Measurements from ENCODE around the gene RAB8A. TPM values are rescaled to one million over a fixed set of nuclear protein-coding genes. Genes with fewer than 3 reads are reported as not detected.

RAB8A gene
- total RNA-seq, 4 donors from 2014 or later = 31.3 to 59.7 (median 35.6) TPM

DNA sequence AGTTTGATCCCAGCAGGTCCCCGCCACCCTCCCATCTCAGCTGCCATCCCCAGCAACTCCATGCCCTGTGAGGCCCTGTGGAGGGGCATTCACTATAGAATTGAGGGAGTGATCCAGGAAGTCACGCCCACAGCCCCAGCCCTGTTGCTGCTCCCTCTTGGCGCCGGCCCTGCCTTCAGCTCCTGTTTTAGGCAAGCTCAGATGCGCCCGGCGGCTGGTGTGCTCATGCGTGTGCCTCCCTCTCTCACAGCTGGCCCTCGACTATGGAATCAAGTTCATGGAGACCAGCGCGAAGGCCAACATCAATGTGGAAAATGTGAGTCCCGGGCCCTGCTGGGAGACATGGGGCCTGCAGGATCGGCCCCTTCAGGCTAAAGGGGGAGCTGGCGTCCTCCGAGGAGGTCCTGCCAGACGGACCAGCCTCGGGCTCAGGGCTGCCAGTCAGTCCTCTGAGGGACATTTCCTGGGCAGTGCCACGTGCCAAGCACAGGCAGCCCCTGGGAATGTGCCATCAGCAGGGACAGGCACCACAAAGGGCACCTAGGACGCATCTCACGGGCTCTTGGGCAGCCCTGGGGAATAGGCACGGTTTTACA, 16.2 kb downstream of the RAB8A start:
- TF ChIP-seq, protein P1, sequence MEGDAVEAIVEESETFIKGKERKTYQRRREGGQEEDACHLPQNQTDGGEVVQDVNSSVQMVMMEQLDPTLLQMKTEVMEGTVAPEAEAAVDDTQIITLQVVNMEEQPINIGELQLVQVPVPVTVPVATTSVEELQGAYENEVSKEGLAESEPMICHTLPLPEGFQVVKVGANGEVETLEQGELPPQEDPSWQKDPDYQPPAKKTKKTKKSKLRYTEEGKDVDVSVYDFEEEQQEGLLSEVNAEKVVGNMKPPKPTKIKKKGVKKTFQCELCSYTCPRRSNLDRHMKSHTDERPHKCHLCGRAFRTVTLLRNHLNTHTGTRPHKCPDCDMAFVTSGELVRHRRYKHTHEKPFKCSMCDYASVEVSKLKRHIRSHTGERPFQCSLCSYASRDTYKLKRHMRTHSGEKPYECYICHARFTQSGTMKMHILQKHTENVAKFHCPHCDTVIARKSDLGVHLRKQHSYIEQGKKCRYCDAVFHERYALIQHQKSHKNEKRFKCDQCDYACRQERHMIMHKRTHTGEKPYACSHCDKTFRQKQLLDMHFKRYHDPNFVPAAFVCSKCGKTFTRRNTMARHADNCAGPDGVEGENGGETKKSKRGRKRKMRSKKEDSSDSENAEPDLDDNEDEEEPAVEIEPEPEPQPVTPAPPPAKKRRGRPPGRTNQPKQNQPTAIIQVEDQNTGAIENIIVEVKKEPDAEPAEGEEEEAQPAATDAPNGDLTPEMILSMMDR (IDR thresholded peaks at IDR 0.05; ENCODE audit: low read depth) = no peak

DNA sequence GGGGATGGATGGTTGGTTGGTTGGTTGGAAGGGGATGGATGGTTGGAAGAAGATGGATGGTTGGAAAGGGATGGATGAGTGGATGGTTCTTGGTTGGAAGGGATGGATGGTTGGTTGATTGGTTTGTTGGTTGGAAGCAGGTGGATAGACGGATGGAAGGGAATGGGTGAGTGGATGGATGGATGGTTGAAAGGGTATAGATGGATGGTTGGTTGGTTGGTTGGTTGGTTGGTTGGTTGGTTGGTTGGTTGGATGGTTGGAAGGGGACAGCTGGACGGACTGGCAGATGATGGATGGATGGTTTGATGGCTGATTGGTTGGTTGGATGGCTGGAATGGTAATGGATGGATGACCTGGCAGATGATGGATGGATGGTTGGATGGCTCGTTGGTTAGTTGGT, 20.0 kb downstream of the RAB8A start:
- TF ChIP-seq, protein P1 (IDR thresholded peaks at IDR 0.05; ENCODE audit: low read depth) = no peak

DNA sequence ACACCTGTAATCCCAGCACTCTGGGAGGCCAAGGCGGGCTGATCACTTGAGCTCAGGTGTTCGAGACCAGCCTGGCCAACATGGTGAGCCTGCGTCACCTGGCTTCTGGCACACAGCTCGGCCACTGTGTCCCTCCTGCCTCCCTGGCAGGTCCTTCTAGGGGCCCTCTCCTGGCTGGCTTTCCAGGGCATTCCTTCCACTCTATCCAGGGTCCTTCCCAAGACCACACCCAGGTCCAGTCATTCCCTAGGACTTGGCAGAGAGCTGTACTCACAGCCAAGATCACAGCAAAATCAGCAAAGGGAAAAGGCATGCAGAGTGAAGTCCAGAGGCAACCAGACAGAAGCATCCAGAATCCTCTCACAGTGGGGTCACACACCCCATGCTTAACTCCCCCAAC, 22.1 kb downstream of the RAB8A start:
- TF ChIP-seq, protein P1 (IDR thresholded peaks at IDR 0.05; ENCODE audit: low read depth) = no peak

DNA sequence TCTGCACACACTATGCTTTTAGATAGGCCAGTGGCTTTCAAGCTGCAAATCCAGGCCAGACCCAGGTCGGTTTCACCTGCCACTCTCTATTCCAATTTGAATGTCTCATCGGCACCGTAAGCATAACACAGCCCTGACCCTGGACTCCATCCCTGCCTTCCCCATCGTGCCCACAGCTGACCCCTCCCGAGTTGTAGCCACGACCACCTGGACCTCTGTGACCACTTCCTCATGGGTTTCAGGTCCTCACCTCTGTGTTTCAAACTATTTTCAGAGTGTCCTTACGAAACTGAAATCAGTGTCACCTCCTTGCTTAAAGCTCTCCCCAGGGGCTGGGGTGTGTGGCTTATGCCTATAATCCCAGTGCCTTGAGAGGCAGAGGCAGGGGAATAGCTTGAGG, 22.8 kb downstream of the RAB8A start:
- TF ChIP-seq, protein P1 (IDR thresholded peaks at IDR 0.05; ENCODE audit: low read depth) = no peak

DNA sequence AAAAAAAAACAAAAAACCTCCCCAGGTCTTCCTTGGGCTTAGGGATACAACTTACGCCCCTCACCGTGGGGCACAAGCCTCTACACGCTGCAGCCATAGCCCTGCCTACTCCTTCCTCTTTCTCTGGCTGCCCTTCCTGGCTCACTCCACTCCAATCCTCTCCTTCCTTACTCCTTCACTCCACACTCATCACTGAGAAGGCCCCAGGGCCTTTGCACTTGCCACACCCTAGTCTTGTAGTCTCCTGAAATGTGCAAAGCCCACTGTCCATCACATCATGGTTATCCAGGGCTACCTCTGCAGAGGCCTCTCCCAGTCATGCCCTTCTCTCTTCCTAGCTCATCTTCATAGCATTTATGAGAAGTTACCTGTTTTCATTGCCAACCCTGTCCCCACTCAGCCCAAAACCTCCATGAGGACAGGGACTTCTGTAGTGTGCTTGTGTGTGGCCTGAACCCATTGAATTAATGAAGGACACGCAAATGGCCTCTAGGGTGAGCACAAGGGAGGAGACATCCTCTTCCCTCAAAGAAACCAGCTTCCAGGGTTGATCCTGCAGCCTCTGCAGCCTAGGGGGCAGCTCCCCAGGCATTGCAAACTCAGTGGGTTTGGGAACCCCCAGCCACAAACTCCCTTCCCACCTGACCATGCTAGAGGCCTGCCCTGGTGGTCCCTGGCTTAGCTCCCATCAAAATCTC, 23.9 kb downstream of the RAB8A start:
- TF ChIP-seq, protein P1 (IDR thresholded peaks at IDR 0.05; ENCODE audit: low read depth) = no peak

DNA sequence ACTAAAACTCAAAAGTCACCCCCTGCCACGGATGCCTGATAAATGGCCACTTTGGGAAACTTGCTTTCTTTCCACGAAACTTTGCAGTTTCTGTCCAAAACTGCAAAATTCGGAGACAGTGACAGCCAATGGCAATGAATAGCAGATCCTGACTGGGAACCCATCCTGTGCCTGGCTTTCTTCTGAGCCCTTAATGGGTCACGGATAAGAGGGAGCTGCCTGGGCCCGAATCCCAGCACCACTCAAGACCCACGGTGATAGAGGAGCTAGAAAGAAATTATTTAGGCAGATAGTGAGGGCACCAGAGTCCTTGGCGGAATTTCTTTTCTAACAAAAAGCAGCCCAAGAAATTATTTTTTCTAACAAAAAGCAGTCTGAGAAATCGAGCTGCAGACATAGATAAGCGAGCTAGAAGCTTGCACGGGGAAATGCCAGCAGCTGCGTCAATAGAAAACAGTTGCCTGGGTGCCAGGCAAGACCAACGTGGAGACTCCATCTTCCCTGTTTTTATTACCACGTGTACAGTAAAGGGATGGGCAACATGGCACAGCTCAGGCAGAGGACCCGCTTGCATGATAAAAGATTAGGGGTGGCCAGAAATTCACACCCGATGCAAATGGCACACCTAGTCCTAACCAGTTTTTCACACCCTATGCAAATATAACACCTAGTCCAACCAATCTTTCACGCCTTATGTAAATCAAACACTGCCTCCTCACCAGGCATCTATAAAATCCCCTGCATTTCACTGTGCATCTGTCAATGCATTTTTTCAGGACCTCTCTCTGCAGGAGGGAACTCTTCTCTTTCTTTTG, 24.7 kb downstream of the RAB8A start:
- TF ChIP-seq, protein P1 (IDR thresholded peaks at IDR 0.05; ENCODE audit: low read depth) = no peak

DNA sequence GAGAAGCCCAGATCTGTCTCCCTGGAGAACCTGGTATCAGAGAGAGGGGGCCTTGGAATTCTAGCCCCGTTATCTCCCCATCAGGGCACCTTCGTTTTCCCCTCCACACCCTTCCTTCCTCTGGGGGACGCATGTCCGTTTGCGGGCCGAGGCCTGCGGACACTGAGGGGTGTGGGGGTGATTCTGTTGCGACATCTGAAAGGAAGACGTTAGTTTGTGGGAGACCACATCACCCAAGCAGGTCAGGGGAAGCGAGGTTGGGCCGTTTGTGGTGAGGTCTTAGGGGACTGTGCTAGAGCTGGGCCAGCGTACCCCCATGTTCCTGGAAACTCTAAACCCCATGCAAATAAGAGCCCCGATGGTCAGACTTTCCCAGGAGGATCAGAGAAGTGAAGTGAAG, 28.1 kb downstream of the RAB8A start:
- TF ChIP-seq, protein P1 (IDR thresholded peaks at IDR 0.05; ENCODE audit: low read depth) = no peak
